EL (cell line): ENCODE data around the gene CARMIL3.
"Not testable (repeated sequence)": the region's sequence is repeated elsewhere in the genome, so short reads cannot be mapped to it uniquely, and the experiment has no call there.

Experiments used
- DNase-seq: peaks from one replicate; pipeline ENCODE4 v3.0.0-alpha.2; 2016

The CARMIL3 gene

GRCh38 chr14:24042746-24043145 is 9.1 kb upstream of the CARMIL3 start:
- no peak for DNase-seq

DNA sequence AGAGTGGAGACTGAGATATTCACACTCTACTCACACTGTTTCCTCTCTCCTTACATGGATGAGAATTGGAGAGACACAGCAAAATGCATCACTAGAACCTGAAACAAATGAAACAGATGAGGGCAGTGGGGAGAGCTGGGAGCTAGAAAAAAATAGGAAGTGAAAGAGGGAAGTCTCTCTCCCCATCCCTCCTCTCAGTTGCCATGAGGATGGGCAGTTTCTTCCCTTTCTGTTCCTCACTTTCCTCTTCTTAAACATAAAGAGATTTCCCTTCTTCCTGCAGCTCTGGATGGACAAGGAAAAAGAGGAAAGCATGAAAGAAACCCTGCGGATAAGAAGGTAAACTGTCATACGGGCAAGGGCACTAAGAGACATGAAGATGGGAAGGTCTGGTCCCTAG is 2.8 kb upstream of the CARMIL3 start:
- DNase-seq: not testable (repeated sequence)

DNA sequence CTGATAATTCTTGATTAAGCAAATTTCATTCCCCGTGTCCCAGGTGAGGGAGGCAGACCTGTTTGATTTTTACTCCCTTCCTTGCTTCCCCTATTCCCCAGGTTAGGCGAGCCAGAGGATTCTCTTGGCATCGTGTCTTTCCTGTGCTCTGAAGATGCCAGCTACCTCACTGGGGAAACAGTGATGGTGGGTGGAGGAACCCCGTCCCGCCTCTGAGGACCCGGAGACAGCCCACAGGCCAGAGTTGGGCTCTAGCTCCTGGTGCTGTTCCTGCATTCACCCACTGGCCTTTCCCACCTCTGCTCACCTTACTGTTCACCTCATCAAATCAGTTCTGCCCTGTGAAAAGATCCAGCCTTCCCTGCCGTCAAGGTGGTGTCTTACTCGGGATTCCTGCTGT is 1.1 kb upstream of the CARMIL3 start:
- not testable (repeated sequence) for DNase-seq

DNA sequence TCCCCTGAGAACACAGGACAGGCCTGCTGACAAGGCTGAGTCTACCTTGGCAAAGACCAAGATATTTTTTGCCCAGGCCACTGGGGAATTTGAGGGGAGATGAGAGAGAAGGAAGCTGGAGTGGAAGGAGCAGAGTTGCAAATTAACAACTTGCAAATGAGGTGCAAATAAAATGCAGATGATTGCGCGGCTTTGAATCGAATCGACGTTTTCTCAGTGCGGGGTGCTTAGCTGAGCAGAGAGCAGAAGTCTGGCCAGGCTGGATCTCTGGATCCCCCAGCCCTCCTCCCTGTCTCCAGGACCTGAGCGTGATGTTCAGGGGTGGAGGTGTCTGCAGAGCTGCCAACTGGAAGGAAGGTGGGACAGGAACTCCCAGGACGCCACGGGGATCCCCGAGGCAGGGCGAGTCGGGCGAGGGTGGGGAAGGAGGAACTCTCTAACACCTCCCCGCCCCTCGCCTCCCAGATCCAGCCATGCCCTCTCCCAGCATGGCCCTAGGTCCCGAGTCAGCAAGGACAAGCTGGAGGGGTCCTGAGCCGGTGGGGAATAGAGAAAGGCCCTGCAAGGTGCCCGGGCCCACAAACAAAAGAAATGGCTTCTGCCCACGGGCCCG is 527 bp upstream of the CARMIL3 start:
- DNase-seq: no peak

GRCh38 chr14:24052656-24053547 is 1.1 kb downstream of the CARMIL3 start:
- DNase-seq: no peak

- no peak for DNase-seq
Measured at GRCh38 chr14:24053548-24054323, 1.9 kb downstream of the CARMIL3 start.

DNA sequence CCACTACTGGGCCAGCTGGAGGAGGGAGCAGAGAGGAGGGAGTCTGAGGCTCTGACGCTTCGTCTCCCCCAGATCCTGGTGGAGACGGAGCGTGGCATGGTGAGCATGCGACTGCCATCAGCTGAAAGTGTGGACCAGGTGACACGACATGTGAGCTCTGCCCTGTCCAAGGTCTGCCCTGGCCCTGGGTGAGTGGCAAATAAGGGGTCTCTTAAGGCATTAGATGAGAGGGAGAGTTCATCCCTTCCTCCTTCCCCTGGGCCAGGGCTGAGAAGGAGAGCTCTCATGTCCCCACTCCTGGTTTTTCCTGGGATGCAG is 2.5 kb downstream of the CARMIL3 start:
- DNase-seq: no peak

GRCh38 chr14:24054646-24055045 is 2.8 kb downstream of the CARMIL3 start:
- no peak for DNase-seq

DNA sequence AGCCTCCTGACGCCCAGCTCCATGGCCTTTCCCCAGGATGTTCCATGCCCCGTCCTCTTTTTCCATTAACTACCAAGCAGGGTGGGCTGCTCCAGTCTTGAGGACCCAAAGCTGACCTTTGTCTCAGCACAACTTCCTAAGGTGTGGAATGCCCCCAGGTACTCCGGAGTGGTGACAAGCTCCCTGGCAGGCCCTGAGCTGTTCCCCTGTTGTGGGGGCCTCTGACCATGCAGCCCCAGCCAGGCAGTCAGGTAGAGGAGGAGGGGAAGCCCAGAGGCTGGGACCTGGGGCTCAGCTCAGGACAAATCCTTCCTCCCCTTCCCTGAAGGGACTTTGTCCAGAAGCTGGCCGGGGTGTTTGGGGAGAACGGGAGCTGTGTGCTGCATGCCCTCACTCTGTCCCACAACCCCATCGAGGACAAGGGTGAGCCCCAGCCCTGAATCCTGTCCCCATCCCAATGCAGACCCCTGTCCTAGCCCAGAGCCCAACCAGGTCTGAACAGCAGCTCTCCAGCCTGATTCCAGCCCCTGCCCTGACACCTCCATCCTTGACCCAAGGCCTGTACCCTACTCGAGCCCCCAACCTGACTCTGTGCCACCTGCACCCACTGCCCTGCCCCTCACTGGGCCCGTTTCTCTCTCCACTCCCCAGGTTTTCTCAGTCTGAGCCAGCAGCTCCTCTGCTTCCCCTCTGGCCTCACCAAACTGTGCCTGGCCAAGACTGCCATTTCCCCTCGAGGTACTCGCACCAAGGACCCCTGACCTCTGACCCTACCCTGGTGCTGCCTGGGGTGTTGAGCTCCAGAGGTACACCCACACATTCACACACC is 4.4 kb downstream of the CARMIL3 start:
- no peak for DNase-seq

- no peak for DNase-seq
Measured at GRCh38 chr14:24056800-24057184, 5.0 kb downstream of the CARMIL3 start.

- no peak for DNase-seq
Measured at GRCh38 chr14:24057271-24057670, 5.5 kb downstream of the CARMIL3 start.

DNA sequence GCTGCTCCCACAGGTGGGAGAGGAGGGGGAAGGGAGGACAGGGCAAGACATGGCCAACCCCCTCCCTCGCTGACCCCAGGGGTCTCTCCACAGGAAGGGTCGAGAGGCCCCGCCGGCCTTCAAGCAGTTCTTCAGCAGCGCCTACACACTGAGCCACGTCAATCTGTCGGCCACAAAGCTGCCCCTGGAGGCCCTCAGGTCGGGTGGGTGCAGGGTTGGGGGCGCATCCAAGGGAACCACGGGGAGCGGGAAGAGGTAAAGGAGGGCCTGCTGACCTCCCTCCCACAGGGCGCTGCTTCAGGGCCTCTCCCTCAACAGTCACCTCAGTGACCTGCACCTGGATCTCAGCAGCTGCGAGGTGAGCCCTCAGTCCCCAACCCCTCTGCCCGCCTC is 6.1 kb downstream of the CARMIL3 start:
- DNase-seq: no peak

- DNase-seq: peak; percentile 72
Measured at GRCh38 chr14:24058260-24058950, 6.6 kb downstream of the CARMIL3 start.

DNA sequence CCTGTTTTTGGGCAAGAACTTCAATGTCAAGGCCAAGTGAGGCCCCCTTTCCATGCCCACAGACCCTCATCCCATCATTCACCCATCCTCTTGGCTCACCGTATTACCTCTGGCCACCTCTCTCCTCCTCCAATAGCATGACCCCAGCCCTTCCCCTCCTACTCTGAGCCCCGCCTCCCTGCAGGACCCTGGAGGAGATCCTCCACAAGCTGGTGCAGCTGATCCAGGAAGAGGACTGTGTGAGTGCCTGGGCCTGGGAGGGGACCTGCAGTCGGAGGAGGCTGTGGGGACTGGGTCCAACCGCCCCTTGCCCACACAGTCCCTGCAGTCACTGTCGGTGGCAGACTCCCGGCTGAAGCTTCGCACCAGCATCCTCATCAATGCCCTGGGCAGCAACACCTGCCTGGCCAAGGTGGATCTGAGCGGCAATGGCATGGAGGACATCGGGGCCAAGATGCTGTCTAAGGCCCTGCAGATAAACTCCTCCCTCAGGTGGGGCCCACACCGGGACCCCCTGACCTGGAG is 7.2 kb downstream of the CARMIL3 start:
- DNase-seq: no peak

GRCh38 chr14:24059841-24060388 is 8.1 kb downstream of the CARMIL3 start:
- DNase-seq: no peak

- DNase-seq: no peak
Measured at GRCh38 chr14:24060443-24060842, 8.6 kb downstream of the CARMIL3 start.

GRCh38 chr14:24060984-24061913 is 9.4 kb downstream of the CARMIL3 start:
- DNase-seq: no peak

- no peak for DNase-seq
Measured at GRCh38 chr14:24062216-24062980, 10.6 kb downstream of the CARMIL3 start.

GRCh38 chr14:24063263-24063836 is 11.5 kb downstream of the CARMIL3 start:
- DNase-seq: no peak
